ENCODE measurements around the gene FURIN.
"Not testable (repeated sequence)": the region's sequence is repeated elsewhere in the genome, so short reads cannot be mapped to it uniquely, and the experiment has no call there.

The FURIN gene

GRCh38 chr15:90870354-90871138, 2.2 kb downstream of the FURIN start:
- DNase-seq (ENCODE audit: low read depth in 2 of 2) = no peak

GRCh38 chr15:90871139-90871715, 2.8 kb downstream of the FURIN start:
- DNase-seq (ENCODE audit: low read depth in 2 of 2) = no peak

GRCh38 chr15:90871716-90872485, 3.5 kb downstream of the FURIN start:
- DNase-seq (ENCODE audit: low read depth in 2 of 2) = no peak

DNA sequence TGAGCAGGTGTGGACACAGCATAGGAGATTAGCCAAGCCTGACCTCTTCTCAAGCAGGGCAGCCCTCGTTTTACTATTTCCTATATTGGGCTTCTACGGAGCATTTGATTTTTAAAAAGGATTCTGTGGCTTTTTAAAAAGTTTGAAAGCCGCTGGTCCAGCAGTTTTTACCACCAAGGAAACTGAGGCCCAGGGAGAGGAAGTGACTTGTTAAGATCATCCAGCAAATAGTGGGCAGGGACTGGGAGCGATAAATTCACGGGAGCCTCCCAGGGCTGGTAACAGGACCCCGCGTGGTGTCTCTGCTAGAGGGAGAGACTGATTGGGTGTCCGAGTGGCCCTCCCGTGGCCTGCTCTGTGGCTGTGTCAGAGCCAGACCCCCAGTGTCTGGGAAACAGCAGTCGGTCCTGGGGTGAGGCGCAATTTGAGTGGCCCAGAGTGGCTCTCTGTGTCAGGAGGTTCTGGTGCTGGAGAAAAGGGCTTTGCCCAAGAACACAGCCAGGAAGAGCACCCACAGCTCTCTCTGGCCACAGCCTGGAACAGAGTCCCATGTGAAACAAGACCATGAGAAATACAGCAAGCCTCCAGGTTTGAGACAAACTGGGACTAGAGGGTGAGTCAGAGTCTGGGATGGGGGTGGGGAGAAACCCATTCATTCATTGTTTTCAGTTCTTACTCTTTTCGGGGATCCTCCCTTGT, 4.2 kb downstream of the FURIN start:
- peak in 1 of 2 donors; percentile 36 for DNase-seq (ENCODE audit: low read depth in 2 of 2)

- no peak for DNase-seq (ENCODE audit: low read depth in 2 of 2)
Measured at GRCh38 chr15:90873488-90873997, 5.2 kb downstream of the FURIN start.

- DNase-seq (ENCODE audit: low read depth in 2 of 2) = no peak
Measured at GRCh38 chr15:90873998-90874605, 5.7 kb downstream of the FURIN start.

DNA sequence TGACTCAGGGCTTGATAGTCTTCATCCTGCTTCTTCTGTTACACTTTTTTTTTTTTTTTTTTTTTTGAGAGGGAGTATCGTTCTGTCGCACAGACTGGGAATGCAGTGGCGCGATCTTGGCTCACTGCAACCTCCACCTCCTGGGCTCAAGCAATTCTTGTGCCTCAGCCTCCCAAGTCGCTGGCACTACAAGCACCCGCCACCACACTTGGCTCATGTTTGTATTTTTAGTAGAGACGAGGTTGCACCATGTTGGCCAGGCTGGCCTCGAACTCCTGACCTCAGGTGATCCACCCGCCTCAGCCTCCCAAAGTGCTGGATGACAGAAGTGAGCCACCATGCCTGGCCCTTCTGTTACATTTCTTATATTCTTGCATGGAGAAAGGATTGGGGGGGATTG, 6.6 kb downstream of the FURIN start:
- DNase-seq (ENCODE audit: low read depth in 2 of 2) = not testable (repeated sequence)

DNA sequence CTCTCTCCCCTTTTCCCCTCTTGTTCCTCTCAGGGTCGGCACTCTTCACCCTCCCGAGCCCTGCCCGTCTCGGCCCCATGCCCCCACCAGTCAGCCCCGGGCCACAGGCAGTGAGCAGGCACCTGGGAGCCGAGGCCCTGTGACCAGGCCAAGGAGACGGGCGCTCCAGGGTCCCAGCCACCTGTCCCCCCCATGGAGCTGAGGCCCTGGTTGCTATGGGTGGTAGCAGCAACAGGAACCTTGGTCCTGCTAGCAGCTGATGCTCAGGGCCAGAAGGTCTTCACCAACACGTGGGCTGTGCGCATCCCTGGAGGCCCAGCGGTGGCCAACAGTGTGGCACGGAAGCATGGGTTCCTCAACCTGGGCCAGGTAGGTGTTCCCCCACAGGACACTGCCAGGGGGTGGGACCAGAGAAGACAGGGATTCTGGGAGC, 7.2 kb downstream of the FURIN start:
- DNase-seq (ENCODE audit: low read depth in 2 of 2) = no peak

- DNase-seq (ENCODE audit: low read depth in 2 of 2) = no peak
Measured at GRCh38 chr15:90876046-90876445, 7.7 kb downstream of the FURIN start.

DNA sequence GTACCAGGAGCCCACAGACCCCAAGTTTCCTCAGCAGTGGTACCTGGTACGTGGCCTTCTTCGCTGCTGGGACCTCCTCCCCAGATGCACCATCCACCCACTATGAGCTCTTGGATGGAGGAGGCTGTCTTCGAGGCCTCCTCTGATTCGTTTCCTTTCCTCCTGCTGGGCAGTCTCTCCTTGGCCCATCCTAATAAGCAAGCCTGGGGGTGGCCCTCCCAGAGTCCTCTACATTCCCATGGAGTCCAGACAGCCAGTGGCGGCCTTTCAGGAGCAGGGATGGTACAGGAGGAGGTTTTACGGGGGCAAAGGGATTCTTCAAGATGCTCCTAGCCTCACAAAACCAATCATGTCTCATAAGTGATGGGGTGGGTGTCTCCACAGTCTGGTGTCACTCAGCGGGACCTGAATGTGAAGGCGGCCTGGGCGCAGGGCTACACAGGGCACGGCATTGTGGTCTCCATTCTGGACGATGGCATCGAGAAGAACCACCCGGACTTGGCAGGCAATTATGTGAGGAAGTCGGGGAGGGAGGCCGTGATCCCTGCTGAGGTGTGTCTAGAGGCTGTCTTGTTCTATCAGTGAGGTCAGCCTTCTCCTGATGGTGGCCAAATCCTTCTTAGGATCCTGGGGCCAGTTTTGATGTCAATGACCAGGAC, 8.3 kb downstream of the FURIN start:
- no peak for DNase-seq (ENCODE audit: low read depth in 2 of 2)

DNA sequence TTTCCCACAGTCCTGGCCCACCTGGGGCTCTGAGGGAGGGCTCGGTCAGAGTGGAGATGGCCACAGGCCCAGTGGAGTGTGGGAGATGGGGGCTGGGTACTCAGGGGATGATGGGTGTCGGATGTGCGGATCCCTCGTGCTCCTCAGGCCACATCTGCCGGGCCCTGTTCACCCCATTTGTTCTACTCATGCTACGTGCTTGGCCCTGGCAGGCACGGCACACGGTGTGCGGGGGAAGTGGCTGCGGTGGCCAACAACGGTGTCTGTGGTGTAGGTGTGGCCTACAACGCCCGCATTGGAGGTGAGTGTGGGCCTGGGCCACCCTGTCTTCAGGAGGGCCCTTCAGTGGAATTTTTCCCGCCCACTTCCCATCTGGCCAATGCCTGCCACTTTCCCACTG, 8.9 kb downstream of the FURIN start:
- DNase-seq (ENCODE audit: low read depth in 2 of 2) = no peak

GRCh38 chr15:90877996-90878395, 9.6 kb downstream of the FURIN start:
- no peak for DNase-seq (ENCODE audit: low read depth in 2 of 2)

GRCh38 chr15:90878660-90879059, 10.3 kb downstream of the FURIN start:
- no peak for DNase-seq (ENCODE audit: low read depth in 2 of 2)

GRCh38 chr15:90879730-90880366, 11.5 kb downstream of the FURIN start:
- no peak for DNase-seq (ENCODE audit: low read depth in 2 of 2)

DNA sequence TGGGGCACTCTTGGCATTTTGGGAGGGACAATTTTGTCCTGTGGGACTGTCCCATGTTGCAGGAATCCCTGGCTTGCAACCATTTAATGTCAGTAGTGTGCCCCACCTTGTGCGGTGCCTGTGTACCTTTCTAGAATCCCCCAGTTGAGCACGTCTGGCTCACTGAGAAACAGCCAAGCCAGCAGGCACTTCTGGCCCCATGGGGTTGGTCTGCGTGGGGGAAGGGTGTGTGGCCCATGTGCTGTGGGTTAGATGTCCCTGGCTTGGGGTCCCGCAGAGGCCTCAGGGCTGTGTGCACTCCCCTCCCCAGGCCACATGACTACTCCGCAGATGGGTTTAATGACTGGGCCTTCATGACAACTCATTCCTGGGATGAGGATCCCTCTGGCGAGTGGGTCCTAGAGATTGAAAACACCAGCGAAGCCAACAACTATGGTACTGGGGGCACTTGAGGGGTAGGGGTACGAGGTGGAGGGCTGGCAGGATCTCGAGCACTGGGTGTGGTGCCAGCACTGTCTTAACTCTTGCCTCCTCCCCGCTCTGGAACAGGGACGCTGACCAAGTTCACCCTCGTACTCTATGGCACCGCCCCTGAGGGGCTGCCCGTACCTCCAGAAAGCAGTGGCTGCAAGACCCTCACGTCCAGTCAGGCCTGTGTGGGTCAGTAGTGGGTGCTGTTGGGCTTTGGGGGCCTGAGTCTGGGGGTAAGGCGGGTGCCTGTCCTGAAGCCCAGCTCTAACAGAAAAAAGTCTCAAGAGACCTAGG, 12.2 kb downstream of the FURIN start:
- no peak for DNase-seq (ENCODE audit: low read depth in 2 of 2)

GRCh38 chr15:90881181-90881977, 13.0 kb downstream of the FURIN start:
- no peak for DNase-seq (ENCODE audit: low read depth in 2 of 2)

- DNase-seq (ENCODE audit: low read depth in 2 of 2) = no peak
Measured at GRCh38 chr15:90881978-90882721, 13.8 kb downstream of the FURIN start.

Data from activated CD8-positive, alpha-beta memory T cell treated with anti-CD3 and anti-CD28 coated beads for 4 hours (primary cell).